A673 (cell line): ENCODE results near the gene BFAR. TPM values are rescaled to one million over a fixed set of nuclear protein-coding genes. Genes with fewer than 3 reads are reported as not detected.

ENCODE experiments used
- BruUV-seq: library from RNA; stranded (reverse); fragments of 400-500 nt; replicated peaks from 2 replicates; lab custom pipeline; 2021; lab: Mats Ljungman, UMichigan
- CTCF ChIA-PET: fragments of 300-600 bp; sonication (Branson Sonifier 250); formaldehyde crosslinking; loops from one replicate; lab custom pipeline; 2022; ENCODE audit warnings: antibody characterized with exemption; lab: Charles Lee
- POLR2A ChIA-PET: fragments of 300-600 bp; sonication (Branson Sonifier 250); formaldehyde crosslinking; loops from one replicate; lab custom pipeline; 2022; ENCODE audit warnings: antibody characterized with exemption; ENCODE audit not compliant: low non-redundant PET; lab: Charles Lee
- DNase-seq: peaks from one replicate; pipeline ENCODE4 v3.0.0-alpha.2; 2015; ENCODE audit warnings: low spot score
- H3K27ac ChIP-seq: fragments of 200-600 bp; sonication (generic); 2 replicates; pipeline ENCODE4 v1.5.1; 2016; ENCODE audit warnings: mixed run types, low read depth, mild to moderate bottlenecking, mixed read lengths, antibody characterized with exemption, low read length; ENCODE audit not compliant: poor library complexity, severe bottlenecking
- H3K27me3 ChIP-seq: fragments of 200-600 bp; sonication (generic); replicated peaks from 2 replicates; pipeline ENCODE4 v1.6.1; 2017; ENCODE audit warnings: mixed run types, low read depth, mild to moderate bottlenecking, mixed read lengths, antibody characterized with exemption, low read length; ENCODE audit not compliant: insufficient read depth, poor library complexity
- H3K36me3 ChIP-seq: fragments of 200-600 bp; sonication (generic); 2 replicates; pipeline ENCODE4 v1.6.1; 2016; ENCODE audit warnings: mixed run types, mild to moderate bottlenecking, mixed read lengths, antibody characterized with exemption, low read length; ENCODE audit not compliant: insufficient read depth, poor library complexity, severe bottlenecking
- H3K4me1 ChIP-seq: fragments of 200-600 bp; sonication (generic); 2 replicates; pipeline ENCODE4 v1.6.1; 2017; ENCODE audit warnings: mixed run types, mild to moderate bottlenecking, mixed read lengths, antibody characterized with exemption, low read length; ENCODE audit not compliant: insufficient read depth, poor library complexity, severe bottlenecking
- H3K4me3 ChIP-seq: fragments of 200-600 bp; sonication (generic); 2 replicates; pipeline ENCODE4 v1.5.1; 2016; ENCODE audit warnings: low read depth, mixed run types, mild to moderate bottlenecking, mixed read lengths, low read length; ENCODE audit not compliant: poor library complexity, severe bottlenecking
- H3K9me3 ChIP-seq: fragments of 200-600 bp; sonication (generic); 2 replicates; pipeline ENCODE4 v1.6.1; 2016; ENCODE audit warnings: mixed run types, low read depth, mild to moderate bottlenecking, mixed read lengths, antibody characterized with exemption, low read length; ENCODE audit not compliant: poor library complexity, severe bottlenecking
- EZH2 ChIP-seq: fragments of 200-600 bp; sonication (generic); IDR thresholded peaks from 2 replicates; pipeline ENCODE4 v1.6.1; 2017; ENCODE audit warnings: borderline replicate concordance, low read depth, mild to moderate bottlenecking, mixed read lengths, antibody characterized with exemption, low read length; ENCODE audit not compliant: poor library complexity, severe bottlenecking
- intact Hi-C: fragments of 100-400 bp; cut with micrococcal nuclease; formaldehyde crosslinking; loops from one replicate; pipeline ENCODE4 v1.10.0; 2022; ENCODE audit not compliant: unreplicated experiment
- total RNA-seq: library from RNA; stranded (reverse); gene quantifications from 2 replicates; pipeline ENCODE4 v1.2.3, GENCODE V29; 2021
- TF ChIP-seq, protein P1 (sequence below): fragments of 300-800, 200-600 bp; sonication (generic); conservative IDR thresholded peaks from 2 replicates; pipeline ENCODE4 v1.5.1; 2017; ENCODE audit warnings: low read depth, mild to moderate bottlenecking, antibody characterized with exemption, low read length, moderate library complexity, mixed read lengths

Gene BFAR
- total RNA-seq, 1 experiment from 2014 or later, result 58.5 TPM

- intact Hi-C loops, result no loop called here
- Histone ChIP-seq H3K36me3 (peaks cover 35% of the 10 kb centered on the region), H3K9me3 (no peaks in the 10 kb centered on the region), H3K4me3 (no peak overlapping the region), H3K27me3 (no peaks in the 10 kb centered on the region), H3K27ac (no peak overlapping the region), H3K4me1 (no peaks in the 10 kb centered on the region)
- no TSS peak for BruUV-seq
- POLR2A ChIA-PET, result no interaction called here
- CTCF ChIA-PET, result no interaction called here
- TF ChIP-seq EZH2, result no peak
- TF ChIP-seq, protein P1, sequence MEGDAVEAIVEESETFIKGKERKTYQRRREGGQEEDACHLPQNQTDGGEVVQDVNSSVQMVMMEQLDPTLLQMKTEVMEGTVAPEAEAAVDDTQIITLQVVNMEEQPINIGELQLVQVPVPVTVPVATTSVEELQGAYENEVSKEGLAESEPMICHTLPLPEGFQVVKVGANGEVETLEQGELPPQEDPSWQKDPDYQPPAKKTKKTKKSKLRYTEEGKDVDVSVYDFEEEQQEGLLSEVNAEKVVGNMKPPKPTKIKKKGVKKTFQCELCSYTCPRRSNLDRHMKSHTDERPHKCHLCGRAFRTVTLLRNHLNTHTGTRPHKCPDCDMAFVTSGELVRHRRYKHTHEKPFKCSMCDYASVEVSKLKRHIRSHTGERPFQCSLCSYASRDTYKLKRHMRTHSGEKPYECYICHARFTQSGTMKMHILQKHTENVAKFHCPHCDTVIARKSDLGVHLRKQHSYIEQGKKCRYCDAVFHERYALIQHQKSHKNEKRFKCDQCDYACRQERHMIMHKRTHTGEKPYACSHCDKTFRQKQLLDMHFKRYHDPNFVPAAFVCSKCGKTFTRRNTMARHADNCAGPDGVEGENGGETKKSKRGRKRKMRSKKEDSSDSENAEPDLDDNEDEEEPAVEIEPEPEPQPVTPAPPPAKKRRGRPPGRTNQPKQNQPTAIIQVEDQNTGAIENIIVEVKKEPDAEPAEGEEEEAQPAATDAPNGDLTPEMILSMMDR, result no peak
- DNase-seq, result no peak
Measured at GRCh38 chr16:14641206-14641605, 8.5 kb downstream of the BFAR start.

DNA sequence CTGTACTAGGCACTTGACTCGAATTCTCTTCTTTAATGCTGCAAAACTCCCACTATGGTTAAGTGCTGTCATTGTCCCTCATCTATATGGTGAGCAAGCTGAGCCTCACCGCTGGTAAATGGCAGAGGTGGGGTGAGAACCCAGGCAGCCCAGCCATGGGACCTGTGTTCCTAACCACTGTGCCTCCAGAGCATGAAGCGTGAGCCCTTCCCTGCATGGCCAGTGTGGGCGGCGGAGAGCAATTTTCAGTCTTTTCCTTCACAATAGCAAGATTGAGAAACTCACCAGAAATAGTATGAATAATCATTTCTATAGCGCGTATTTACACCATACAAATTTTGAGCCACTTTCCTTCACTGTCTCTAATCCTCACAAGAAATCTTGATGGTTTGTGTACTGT lies 9.2 kb downstream of the BFAR start:
- CTCF ChIA-PET, result no interaction called here
- Histone ChIP-seq H3K4me3 (no peak overlapping the region), H3K36me3 (peaks cover 41% of the 10 kb centered on the region), H3K4me1 (no peaks in the 10 kb centered on the region), H3K27me3 (no peaks in the 10 kb centered on the region), H3K9me3 (no peaks in the 10 kb centered on the region), H3K27ac (peak overlapping the region; percentile 22)
- peak; percentile 30 for DNase-seq
- intact Hi-C loops, result no loop called here
- BruUV-seq, result no TSS peak
- POLR2A ChIA-PET, result no interaction called here
- TF ChIP-seq, protein P1, result no peak
- no peak for TF ChIP-seq EZH2

DNA sequence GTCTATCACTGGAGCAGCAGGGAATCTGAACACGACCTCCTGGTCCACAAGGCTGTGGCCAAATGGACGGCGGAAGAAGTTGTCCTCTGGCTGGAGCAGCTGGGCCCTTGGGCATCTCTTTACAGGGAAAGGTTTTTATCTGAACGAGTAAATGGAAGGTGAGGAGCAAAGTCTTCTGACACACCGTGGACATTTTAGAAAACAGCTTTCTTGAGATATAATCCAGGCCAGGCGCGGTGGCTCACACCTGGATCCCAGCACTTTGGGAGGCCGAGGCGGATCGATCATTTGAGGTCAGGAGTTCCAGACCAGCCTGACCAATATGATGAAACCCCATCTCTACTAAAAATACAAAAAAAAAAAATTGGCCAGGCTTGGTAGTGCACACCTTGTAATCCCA lies 17.1 kb downstream of the BFAR start:
- BruUV-seq, result no TSS peak
- intact Hi-C loops, result no loop called here
- CTCF ChIA-PET, result no interaction called here
- POLR2A ChIA-PET, result no interaction called here
- H3K27me3 ChIP-seq, result no peaks in the 10 kb centered on the region
- peak overlapping the region; percentile 69 for H3K27ac ChIP-seq
- H3K9me3 ChIP-seq, result no peaks in the 10 kb centered on the region
- H3K4me3 ChIP-seq, result no peak overlapping the region
- no peak for DNase-seq
- peaks cover 74% of the 10 kb centered on the region for H3K36me3 ChIP-seq
- peaks cover 11% of the 10 kb centered on the region for H3K4me1 ChIP-seq
- TF ChIP-seq, protein P1, result no peak
- TF ChIP-seq EZH2, result no peak
